MCF 10A (cell line): ENCODE measurements around the gene PLD6. TPM values are rescaled to one million over a fixed set of nuclear protein-coding genes. Genes with fewer than 3 reads are reported as not detected.
"Not testable (repeated sequence)": the region's sequence is repeated elsewhere in the genome, so short reads cannot be mapped to it uniquely, and the experiment has no call there.

Experiments
- BruUV-seq: library from RNA; stranded (reverse); fragments of 400-500 nt; replicated peaks from 2 replicates; lab custom pipeline; 2021; lab: Mats Ljungman, UMichigan
- CTCF ChIA-PET: fragments of 300-600 bp; sonication (Branson Sonifier 250); formaldehyde crosslinking; extraction: SDS; loops from one replicate; lab custom pipeline; 2021; ENCODE audit warnings: antibody characterized with exemption, inconsistent platforms; lab: Yijun Ruan, JAX
- POLR2A ChIA-PET: fragments of 300-600, 350-650 bp; sonication (Branson Sonifier 250); formaldehyde crosslinking; extraction: SDS; loops from one replicate; lab custom pipeline; 2020; ENCODE audit warnings: antibody characterized with exemption, inconsistent platforms; lab: Yijun Ruan, JAX
- DNase-seq: peaks from one replicate; pipeline ENCODE4 v3.0.0-alpha.2; 2018; ENCODE audit not compliant: unreplicated experiment
- H3K27ac Mint-ChIP-seq: one replicate; pipeline ENCODE4 v1.8.0; 2022; ENCODE audit warnings: mild to moderate bottlenecking, low read depth, mixed read lengths; ENCODE audit not compliant: unreplicated experiment
- H3K27me3 Mint-ChIP-seq: one replicate; pipeline ENCODE4 v1.8.0; 2022; ENCODE audit warnings: mixed read lengths; ENCODE audit not compliant: insufficient read depth, unreplicated experiment
- H3K36me3 Mint-ChIP-seq: one replicate; pipeline ENCODE4 v1.8.0; 2022; ENCODE audit warnings: mild to moderate bottlenecking, moderate library complexity, mixed read lengths; ENCODE audit not compliant: insufficient read depth, unreplicated experiment
- H3K4me1 Mint-ChIP-seq: one replicate; pipeline ENCODE4 v1.8.0; 2022; ENCODE audit warnings: mixed read lengths; ENCODE audit not compliant: insufficient read depth, unreplicated experiment
- H3K4me3 Mint-ChIP-seq: one replicate; pipeline ENCODE4 v1.8.0; 2022; ENCODE audit warnings: mild to moderate bottlenecking, moderate library complexity, mixed read lengths; ENCODE audit not compliant: unreplicated experiment
- H3K9me3 Mint-ChIP-seq: one replicate; pipeline ENCODE4 v1.8.0; 2022; ENCODE audit warnings: mixed read lengths; ENCODE audit not compliant: unreplicated experiment
- intact Hi-C: fragments of 100-400 bp; cut with micrococcal nuclease; formaldehyde crosslinking; loops from 2 replicates; pipeline ENCODE4 v1.14.1; 2022
- total RNA-seq: library from RNA; stranded (reverse); gene quantifications from 2 replicates; pipeline ENCODE4 v1.2.3, GENCODE V29; 2022
- TF ChIP-seq, protein P1 (sequence below): fragments of 200-600 bp; IDR thresholded peaks from one replicate; pipeline ENCODE4 v1.8.0; 2022; ENCODE audit warnings: antibody characterized with exemption, mild to moderate bottlenecking; ENCODE audit not compliant: unreplicated experiment

The PLD6 gene
- total RNA-seq, 1 experiment from 2014 or later = 5.5 TPM

DNA sequence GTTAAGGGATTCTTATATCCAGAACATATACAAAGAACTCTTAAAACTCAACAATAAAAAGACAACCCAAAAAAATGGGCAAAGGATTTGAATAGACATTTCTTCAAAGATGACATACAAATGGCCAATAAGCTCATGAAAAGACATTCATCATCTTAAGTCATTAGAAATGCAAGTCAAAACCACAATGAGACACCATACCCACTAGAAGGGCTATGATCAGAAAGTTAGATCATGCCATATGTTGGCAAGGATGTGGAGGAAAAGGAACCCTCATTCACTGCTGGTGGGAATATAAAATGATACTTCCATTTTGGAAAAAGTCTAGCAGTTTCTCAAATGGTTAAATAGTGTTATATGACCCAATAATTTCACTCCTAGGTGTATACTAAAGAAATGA is 9.4 kb downstream of the PLD6 start:
- ChIA-PET CTCF (interaction anchor here (0.6 to 0.9 kb wide), 2 partner anchors 10 to 13 kb away, joined by 3 read pairs; partner anchors contain the start of gene PLD6), POLR2A (interaction anchor here (0.6 to 1.2 kb wide), 2 partner anchors 13 to 536 kb away, joined by 3 read pairs; no protein-coding TSS in a partner anchor)
- no peaks in the 10 kb centered on the region for H3K4me1 Mint-ChIP-seq
- H3K9me3 Mint-ChIP-seq = no peaks in the 10 kb centered on the region
- H3K4me3 Mint-ChIP-seq = no peak overlapping the region
- TF ChIP-seq, protein P1, sequence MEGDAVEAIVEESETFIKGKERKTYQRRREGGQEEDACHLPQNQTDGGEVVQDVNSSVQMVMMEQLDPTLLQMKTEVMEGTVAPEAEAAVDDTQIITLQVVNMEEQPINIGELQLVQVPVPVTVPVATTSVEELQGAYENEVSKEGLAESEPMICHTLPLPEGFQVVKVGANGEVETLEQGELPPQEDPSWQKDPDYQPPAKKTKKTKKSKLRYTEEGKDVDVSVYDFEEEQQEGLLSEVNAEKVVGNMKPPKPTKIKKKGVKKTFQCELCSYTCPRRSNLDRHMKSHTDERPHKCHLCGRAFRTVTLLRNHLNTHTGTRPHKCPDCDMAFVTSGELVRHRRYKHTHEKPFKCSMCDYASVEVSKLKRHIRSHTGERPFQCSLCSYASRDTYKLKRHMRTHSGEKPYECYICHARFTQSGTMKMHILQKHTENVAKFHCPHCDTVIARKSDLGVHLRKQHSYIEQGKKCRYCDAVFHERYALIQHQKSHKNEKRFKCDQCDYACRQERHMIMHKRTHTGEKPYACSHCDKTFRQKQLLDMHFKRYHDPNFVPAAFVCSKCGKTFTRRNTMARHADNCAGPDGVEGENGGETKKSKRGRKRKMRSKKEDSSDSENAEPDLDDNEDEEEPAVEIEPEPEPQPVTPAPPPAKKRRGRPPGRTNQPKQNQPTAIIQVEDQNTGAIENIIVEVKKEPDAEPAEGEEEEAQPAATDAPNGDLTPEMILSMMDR = no peak
- peaks cover 8% of the 10 kb centered on the region for H3K36me3 Mint-ChIP-seq
- no TSS peak for BruUV-seq
- no peaks in the 10 kb centered on the region for H3K27me3 Mint-ChIP-seq
- intact Hi-C loops = no loop called here
- DNase-seq = no peak
- no peak overlapping the region for H3K27ac Mint-ChIP-seq

DNA sequence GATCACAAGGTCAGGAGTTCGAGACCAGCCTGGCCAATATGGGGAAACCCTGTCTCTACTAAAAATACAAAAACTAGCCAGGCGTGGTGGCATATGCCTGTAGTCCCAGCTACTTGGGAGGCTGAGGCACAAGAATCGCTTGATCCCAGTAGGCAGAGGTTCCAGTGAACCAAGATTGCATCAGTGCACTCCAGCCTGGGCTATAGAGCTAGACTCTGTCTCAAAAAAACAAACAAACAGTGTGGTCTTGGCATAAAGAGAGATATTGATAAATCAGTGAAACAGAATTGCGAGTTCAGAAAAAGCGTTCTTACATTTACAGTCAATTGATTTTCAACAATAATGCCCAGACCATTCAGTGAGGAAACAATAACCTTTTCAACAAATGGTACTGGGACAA is 10.7 kb downstream of the PLD6 start:
- BruUV-seq, H3K27me3 Mint-ChIP-seq, H3K9me3 Mint-ChIP-seq, H3K27ac Mint-ChIP-seq, intact Hi-C loops, DNase-seq, H3K36me3 Mint-ChIP-seq, H3K4me1 Mint-ChIP-seq, H3K4me3 Mint-ChIP-seq: not testable (repeated sequence)
- POLR2A ChIA-PET = interaction anchor here (0.6 kb wide), 1 partner anchor 22 kb away, joined by 3 read pairs; no protein-coding TSS in a partner anchor
- CTCF ChIA-PET = interaction anchor here (0.7 kb wide), 1 partner anchor 14 kb away, joined by 3 read pairs; no protein-coding TSS in a partner anchor

DNA sequence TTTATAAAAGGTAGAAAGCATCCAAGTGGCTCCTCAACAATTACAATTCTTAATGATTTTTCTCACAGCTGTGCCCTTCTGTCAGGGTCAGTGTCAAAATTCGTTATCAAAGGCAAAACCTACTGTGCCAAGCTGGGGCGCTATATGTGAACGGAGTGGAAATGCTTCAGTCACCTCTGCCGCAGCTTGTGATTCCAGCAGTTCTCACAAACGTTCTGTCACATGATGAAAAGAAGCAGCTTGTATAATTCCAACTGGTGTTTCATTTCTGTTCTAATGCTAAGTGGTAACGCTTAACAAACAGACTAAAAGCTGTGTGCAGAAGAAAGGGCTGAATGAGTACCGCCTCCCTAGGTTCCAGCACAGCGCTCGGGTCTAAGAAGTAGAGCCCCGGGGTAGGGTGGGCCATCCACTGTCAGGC is 14.2 kb downstream of the PLD6 start:
- intact Hi-C loops = no loop called here
- no peak for DNase-seq
- H3K4me1 Mint-ChIP-seq = no peaks in the 10 kb centered on the region
- H3K36me3 Mint-ChIP-seq = peaks cover 5% of the 10 kb centered on the region
- no peak overlapping the region for H3K4me3 Mint-ChIP-seq
- CTCF ChIA-PET = no interaction called here
- no peaks in the 10 kb centered on the region for H3K27me3 Mint-ChIP-seq
- no peak overlapping the region for H3K27ac Mint-ChIP-seq
- TF ChIP-seq, protein P1 = no peak
- POLR2A ChIA-PET = interaction anchor here (0.7 to 1.2 kb wide), 2 partner anchors 9 to 11 kb away, joined by 3 read pairs; no protein-coding TSS in a partner anchor
- BruUV-seq = no TSS peak
- no peaks in the 10 kb centered on the region for H3K9me3 Mint-ChIP-seq

DNA sequence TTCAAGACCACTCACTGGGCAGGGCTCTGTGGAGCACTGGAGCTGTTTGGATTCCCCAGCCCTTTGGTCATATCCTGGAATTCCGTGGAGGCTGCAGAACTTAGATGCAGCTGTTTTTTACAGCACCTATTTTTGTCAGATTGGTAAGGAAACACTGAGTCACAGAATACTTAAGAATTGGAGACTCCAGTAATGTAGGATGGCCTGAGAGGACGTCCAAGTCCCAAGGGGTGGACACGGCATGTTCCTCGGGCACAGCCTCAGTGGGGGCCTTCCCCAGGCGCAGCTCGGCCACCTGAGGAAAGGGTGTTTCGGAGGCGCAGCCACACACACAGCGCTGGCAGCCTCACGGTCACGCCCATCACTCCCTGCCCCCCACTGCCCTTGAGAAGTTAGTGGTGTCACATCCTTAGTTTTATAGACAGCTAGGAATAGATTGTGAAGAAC is 14.8 kb downstream of the PLD6 start:
- Mint-ChIP-seq H3K4me1 (no peaks in the 10 kb centered on the region), H3K27me3 (no peaks in the 10 kb centered on the region), H3K36me3 (peaks cover 6% of the 10 kb centered on the region), H3K9me3 (no peaks in the 10 kb centered on the region), H3K4me3 (no peak overlapping the region), H3K27ac (no peak overlapping the region)
- no peak for DNase-seq
- TF ChIP-seq, protein P1 = no peak
- ChIA-PET CTCF (no interaction called here), POLR2A (interaction anchor here (0.7 to 1.2 kb wide), 2 partner anchors 9 to 10 kb away, joined by 3 read pairs; no protein-coding TSS in a partner anchor)
- intact Hi-C loops = no loop called here
- BruUV-seq = no TSS peak
